Mesodermal cell (in vitro differentiated cells): ENCODE measurements around the gene GNB1L.
"Not testable (repeated sequence)": the region's sequence is repeated elsewhere in the genome, so short reads cannot be mapped to it uniquely, and the experiment has no call there.

Source experiments
- H3K27ac ChIP-seq: 2 replicates; pipeline ENCODE4 v1.7.0; 2013; ENCODE audit warnings: mild to moderate bottlenecking, low read depth, low read length, moderate library complexity; ENCODE audit not compliant: severe bottlenecking
- H3K36me3 ChIP-seq: 2 replicates; pipeline ENCODE4 v1.7.1; 2013; ENCODE audit warnings: mild to moderate bottlenecking, low read length, moderate library complexity; ENCODE audit not compliant: control insufficient read depth, insufficient read depth
- H3K4me1 ChIP-seq: one replicate; pipeline ENCODE4 v1.7.1; 2013; ENCODE audit warnings: mild to moderate bottlenecking, low read length; ENCODE audit not compliant: insufficient read depth, control insufficient read depth, poor library complexity, severe bottlenecking
- H3K4me3 ChIP-seq: 2 replicates; pipeline ENCODE4 v1.7.0; 2013; ENCODE audit warnings: low read length, control low read depth, mild to moderate bottlenecking; ENCODE audit not compliant: insufficient read depth, poor library complexity, severe bottlenecking; ENCODE audit errors: extremely low read depth
- H3K9me3 ChIP-seq: 2 replicates; pipeline ENCODE4 v1.7.1; 2013; ENCODE audit warnings: mild to moderate bottlenecking, low read length, moderate library complexity; ENCODE audit not compliant: control insufficient read depth
- WGBS, 2 experiments: methylation state at CpG; one replicate each; pipeline ENCODE4 v1.1.5; 2013; ENCODE audit warnings: missing lambda C conversion rate in 2 of 2; ENCODE audit not compliant: insufficient coverage in 2 of 2; 5-methylcytosine and 5-hydroxymethylcytosine counted together

The GNB1L gene

GRCh38 chr22:19888131-19888746 is 33.6 kb upstream of the GNB1L start:
- Histone ChIP-seq H3K27ac (no peak overlapping the region), H3K4me3 (no peak overlapping the region), H3K9me3 (no peaks in the 10 kb centered on the region), H3K4me1 (peaks cover 36% of the 10 kb centered on the region), H3K36me3 (no peaks in the 10 kb centered on the region)
- 94 to 99% methylated on average over 15 to 16 of the region's 17 CpGs for WGBS, 2 experiments

GRCh38 chr22:19887256-19887985 is 32.7 kb upstream of the GNB1L start:
- WGBS, 2 experiments = 92 to 96% methylated on average over 13 to 16 of the region's 16 CpGs
- Histone ChIP-seq H3K9me3 (no peaks in the 10 kb centered on the region), H3K36me3 (no peaks in the 10 kb centered on the region), H3K4me3 (no peak overlapping the region), H3K4me1 (peaks cover 36% of the 10 kb centered on the region), H3K27ac (no peak overlapping the region)

GRCh38 chr22:19886605-19887255 is 32.1 kb upstream of the GNB1L start:
- Histone ChIP-seq H3K27ac (no peak overlapping the region), H3K4me1 (peaks cover 35% of the 10 kb centered on the region), H3K4me3 (no peak overlapping the region), H3K36me3 (no peaks in the 10 kb centered on the region), H3K9me3 (no peaks in the 10 kb centered on the region)
- 86 to 87% methylated on average over 9 to 10 of the region's 12 CpGs for WGBS, 2 experiments

GRCh38 chr22:19885841-19886592 is 31.3 kb upstream of the GNB1L start:
- H3K4me3 ChIP-seq = no peak overlapping the region
- no peak overlapping the region for H3K27ac ChIP-seq
- peaks cover 31% of the 10 kb centered on the region for H3K4me1 ChIP-seq
- H3K36me3 ChIP-seq = no peaks in the 10 kb centered on the region
- H3K9me3 ChIP-seq = no peaks in the 10 kb centered on the region
- WGBS, 2 experiments = 92 to 95% methylated on average over 14 to 15 of the region's 15 CpGs

GRCh38 chr22:19884954-19885751 is 30.5 kb upstream of the GNB1L start:
- no peaks in the 10 kb centered on the region for H3K9me3 ChIP-seq
- H3K36me3 ChIP-seq = no peaks in the 10 kb centered on the region
- H3K27ac ChIP-seq = no peak overlapping the region
- peaks cover 36% of the 10 kb centered on the region for H3K4me1 ChIP-seq
- 92 to 96% methylated on average over 22 to 26 of the region's 26 CpGs for WGBS, 2 experiments
- H3K4me3 ChIP-seq = no peak overlapping the region

GRCh38 chr22:19884161-19884953 is 29.7 kb upstream of the GNB1L start:
- Histone ChIP-seq H3K4me1 (peaks cover 43% of the 10 kb centered on the region), H3K36me3 (no peaks in the 10 kb centered on the region), H3K27ac (no peak overlapping the region), H3K4me3 (no peak overlapping the region), H3K9me3 (no peaks in the 10 kb centered on the region)
- WGBS, 2 experiments = 96 to 98% methylated on average over 15 of the region's 15 CpGs

- peaks cover 51% of the 10 kb centered on the region for H3K4me1 ChIP-seq
- not testable (repeated sequence) for H3K9me3 ChIP-seq, H3K27ac ChIP-seq, H3K36me3 ChIP-seq, H3K4me3 ChIP-seq
- whole genome bisulfite sequencing, 2 experiments = 93 to 96% methylated on average over 7 to 8 of the region's 8 CpGs
Observed at GRCh38 chr22:19883446-19883845, 28.8 kb upstream of the GNB1L start.

- peaks cover 55% of the 10 kb centered on the region for H3K4me1 ChIP-seq
- H3K9me3 ChIP-seq = no peaks in the 10 kb centered on the region
- no peak overlapping the region for H3K4me3 ChIP-seq
- H3K27ac ChIP-seq = peak overlapping the region; percentile 95
- H3K36me3 ChIP-seq = peaks cover 3% of the 10 kb centered on the region
- WGBS, 2 experiments = 93 to 94% methylated on average over 24 to 25 of the region's 26 CpGs
Observed at GRCh38 chr22:19882446-19883381, 28.0 kb upstream of the GNB1L start.
